ENCODE data around the gene PRDX5.

Gene PRDX5

DNA sequence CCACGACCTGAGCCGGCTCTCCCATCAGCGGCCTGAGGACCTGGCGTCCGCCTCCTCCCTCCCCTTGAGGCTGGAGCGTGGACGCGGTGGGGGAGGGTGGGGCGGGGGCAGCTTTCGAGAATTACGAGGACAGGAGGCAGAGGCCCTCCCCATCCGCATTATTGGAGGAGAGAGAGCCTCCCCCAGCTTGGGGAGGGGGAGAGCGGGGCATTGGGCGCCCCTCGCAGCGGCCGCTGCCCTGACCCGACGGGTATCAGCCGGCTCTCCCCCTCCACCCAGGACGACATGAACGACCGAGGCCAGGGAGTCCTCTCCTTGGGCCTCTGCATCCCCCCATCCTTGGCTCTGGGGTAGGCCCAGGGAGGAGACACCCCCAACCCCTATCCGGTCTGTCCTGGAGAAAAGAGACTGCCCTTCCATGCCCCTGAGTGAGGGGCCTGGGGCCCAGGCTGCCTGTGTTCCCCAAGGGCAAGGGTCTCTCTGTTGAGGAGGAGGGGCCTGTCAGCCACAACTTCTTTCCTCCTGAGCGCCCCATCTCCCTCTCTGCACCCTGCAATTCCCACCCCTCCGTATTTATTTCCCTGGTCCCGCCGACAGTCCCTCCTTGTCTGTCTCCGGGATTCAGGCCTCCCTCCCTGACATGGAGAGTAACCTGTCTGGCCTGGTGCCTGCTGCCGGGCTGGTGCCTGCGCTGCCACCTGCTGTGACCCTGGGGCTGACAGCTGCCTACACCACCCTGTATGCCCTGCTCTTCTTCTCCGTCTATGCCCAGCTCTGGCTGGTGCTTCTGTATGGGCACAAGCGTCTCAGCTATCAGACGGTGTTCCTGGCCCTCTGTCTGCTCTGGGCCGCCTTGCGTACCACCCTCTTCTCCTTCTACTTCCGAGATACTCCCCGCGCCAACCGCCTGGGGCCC, 31.8 kb upstream of the PRDX5 start:
- DNase-seq (ENCODE audit: low spot score): no peak
- TF ChIP-seq, protein P1, sequence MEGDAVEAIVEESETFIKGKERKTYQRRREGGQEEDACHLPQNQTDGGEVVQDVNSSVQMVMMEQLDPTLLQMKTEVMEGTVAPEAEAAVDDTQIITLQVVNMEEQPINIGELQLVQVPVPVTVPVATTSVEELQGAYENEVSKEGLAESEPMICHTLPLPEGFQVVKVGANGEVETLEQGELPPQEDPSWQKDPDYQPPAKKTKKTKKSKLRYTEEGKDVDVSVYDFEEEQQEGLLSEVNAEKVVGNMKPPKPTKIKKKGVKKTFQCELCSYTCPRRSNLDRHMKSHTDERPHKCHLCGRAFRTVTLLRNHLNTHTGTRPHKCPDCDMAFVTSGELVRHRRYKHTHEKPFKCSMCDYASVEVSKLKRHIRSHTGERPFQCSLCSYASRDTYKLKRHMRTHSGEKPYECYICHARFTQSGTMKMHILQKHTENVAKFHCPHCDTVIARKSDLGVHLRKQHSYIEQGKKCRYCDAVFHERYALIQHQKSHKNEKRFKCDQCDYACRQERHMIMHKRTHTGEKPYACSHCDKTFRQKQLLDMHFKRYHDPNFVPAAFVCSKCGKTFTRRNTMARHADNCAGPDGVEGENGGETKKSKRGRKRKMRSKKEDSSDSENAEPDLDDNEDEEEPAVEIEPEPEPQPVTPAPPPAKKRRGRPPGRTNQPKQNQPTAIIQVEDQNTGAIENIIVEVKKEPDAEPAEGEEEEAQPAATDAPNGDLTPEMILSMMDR (IDR thresholded peaks at IDR 0.05; ENCODE audit: extremely low read depth, missing control alignments): no peak

DNA sequence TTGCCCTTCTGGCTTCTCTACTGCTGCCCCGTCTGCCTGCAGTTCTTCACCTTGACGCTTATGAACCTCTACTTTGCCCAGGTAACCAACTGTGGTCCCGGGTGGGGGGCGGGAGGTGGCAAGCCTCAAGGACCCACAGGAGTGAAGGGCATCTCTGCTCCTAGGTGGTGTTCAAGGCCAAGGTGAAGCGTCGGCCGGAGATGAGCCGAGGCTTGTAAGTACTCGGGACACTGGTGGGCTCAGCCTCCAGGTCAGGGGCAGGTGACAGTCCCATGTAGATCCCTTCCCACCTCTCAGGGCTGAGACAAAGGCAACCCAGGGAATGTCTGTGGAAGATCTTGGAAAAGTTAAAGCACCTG, 31.1 kb upstream of the PRDX5 start:
- DNase-seq (ENCODE audit: low spot score): no peak
- TF ChIP-seq, protein P1 (IDR thresholded peaks at IDR 0.05; ENCODE audit: extremely low read depth, missing control alignments): no peak

DNA sequence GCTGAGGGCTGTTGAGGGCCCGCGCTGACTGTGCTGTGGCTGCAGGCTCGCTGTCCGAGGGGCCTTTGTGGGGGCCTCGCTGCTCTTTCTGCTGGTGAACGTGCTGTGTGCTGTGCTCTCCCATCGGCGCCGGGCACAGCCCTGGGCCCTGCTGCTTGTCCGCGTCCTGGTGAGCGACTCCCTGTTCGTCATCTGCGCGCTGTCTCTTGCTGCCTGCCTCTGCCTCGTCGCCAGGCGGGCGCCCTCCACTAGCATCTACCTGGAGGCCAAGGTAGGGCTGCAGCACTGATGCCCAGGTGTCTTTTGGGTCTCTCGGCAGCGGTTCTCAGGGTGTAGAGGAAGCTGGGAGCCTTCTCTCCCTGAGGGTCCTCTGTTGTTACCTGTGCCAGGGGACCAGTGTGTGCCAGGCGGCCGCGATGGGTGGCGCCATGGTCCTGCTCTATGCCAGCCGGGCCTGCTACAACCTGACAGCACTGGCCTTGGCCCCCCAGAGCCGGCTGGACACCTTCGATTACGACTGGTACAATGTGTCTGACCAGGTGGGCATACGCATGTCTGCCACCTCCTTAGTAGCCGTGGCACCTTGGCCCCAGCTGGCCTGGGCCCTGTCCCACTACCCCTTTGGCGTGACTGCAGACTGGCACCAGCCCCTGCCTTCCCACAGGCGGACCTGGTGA, 30.1 kb upstream of the PRDX5 start:
- TF ChIP-seq, protein P1 (IDR thresholded peaks at IDR 0.05; ENCODE audit: extremely low read depth, missing control alignments): no peak
- no peak for DNase-seq (ENCODE audit: low spot score)

DNA sequence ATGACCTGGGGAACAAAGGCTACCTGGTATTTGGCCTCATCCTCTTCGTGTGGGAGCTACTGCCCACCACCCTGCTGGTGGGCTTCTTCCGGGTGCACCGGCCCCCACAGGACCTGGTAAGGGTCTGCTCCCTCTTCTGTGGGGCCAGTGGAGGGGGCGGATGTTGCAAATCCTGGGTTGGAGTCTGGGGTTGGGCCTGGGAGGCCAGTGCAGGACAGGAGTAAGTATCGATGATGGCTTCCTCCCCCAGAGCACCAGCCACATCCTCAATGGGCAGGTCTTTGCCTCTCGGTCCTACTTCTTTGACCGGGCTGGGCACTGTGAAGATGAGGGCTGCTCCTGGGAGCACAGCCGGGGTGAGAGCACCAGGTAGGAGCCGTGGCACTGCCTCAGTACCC, 29.6 kb upstream of the PRDX5 start:
- TF ChIP-seq, protein P1 (IDR thresholded peaks at IDR 0.05; ENCODE audit: extremely low read depth, missing control alignments): no peak
- DNase-seq (ENCODE audit: low spot score): no peak

DNA sequence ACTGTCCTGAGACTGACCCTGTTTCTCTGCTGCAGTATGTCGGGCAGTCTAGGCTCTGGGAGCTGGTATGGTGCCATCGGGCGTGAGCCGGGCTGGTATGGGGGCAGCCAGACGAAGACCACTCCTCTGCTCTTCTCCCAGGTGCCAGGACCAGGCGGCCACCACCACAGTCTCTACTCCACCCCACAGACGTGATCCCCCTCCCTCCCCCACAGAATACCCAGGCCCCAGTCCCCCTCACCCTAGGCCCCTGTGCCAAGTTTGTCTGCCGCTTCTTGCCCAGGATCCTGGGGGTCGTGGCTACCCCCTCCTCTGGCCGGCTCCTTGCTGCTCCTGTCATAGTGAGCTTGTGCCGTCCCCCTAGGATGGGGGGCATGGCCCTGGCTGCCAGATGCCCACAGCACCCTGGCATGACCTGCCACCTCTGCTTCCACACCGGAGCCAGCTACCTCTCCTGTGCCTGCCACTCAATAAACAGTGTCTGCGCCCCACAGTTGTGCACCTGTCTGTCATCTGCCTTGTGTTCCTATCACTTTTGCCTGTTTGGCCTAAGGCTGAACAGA, 28.8 kb upstream of the PRDX5 start:
- TF ChIP-seq, protein P1 (IDR thresholded peaks at IDR 0.05; ENCODE audit: extremely low read depth, missing control alignments): no peak
- DNase-seq (ENCODE audit: low spot score): no peak

DNA sequence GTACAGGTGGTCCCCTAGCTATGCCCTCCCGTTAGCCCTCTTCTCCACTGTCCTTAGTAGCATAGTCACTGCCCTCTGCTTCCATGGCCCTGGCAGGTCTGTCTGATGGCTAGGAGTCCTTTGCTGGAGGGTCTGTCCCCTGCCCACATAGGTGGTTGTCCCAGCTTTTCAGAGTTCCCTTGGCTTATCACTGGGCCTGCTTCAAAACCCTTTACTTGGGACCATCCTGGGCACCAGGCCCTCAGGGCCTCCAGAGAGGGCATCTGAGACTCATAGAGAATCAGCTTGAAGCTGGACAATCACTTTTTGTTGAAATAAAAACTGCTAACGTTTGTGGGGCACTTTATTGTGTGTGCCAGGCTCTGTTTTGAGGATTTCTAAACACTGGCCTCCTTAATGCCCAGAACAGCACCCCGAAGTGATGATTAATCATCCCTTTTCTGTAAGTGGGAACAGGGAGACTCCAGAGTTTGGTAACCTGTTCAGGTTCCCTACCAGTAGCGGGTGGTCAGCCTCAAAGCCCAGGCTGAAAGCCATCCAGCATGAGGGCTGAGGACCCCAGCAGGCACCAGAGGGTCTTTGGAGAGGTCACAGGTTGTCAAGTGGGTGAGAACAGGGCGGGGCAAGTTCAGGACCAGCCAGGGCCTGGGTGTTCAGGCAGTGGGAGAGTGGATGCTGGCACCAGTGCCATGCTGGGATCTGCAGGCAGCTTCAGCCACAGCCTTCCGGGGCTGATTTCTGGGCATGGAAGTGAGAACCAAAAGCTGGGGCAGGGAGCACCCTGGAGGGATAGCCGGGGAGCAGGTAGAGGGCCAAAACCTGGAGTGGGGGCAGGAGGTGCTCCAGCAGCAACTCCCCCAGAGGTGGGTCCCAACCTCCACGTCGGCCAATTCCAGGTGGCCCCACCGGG, 27.3 kb upstream of the PRDX5 start:
- no peak for DNase-seq (ENCODE audit: low spot score)
- TF ChIP-seq, protein P1 (IDR thresholded peaks at IDR 0.05; ENCODE audit: extremely low read depth, missing control alignments): no peak

Data from GM20000 (cell line).